ENCODE measurements around the gene SGIP1.

DNA sequence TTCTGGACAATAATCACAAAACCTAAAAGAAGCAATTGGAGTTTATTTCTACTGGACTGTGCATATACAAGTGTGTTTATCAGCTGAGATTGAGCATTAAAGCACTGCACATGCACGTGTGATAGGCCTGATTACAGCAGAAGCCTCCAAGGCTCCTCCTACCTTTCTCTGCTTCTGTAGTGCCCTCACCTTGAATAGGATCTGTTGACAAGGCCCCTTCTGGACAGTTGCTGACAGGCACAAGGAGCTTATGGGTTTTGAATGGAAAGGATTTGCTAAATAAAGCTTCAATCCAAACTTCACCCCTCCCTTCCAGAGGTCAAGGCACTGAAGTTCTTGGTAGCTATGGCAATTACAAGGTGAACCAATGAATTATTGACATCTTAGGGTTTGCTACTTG lies 7.9 kb upstream of the SGIP1 start:
- TF ChIP-seq, protein P1, sequence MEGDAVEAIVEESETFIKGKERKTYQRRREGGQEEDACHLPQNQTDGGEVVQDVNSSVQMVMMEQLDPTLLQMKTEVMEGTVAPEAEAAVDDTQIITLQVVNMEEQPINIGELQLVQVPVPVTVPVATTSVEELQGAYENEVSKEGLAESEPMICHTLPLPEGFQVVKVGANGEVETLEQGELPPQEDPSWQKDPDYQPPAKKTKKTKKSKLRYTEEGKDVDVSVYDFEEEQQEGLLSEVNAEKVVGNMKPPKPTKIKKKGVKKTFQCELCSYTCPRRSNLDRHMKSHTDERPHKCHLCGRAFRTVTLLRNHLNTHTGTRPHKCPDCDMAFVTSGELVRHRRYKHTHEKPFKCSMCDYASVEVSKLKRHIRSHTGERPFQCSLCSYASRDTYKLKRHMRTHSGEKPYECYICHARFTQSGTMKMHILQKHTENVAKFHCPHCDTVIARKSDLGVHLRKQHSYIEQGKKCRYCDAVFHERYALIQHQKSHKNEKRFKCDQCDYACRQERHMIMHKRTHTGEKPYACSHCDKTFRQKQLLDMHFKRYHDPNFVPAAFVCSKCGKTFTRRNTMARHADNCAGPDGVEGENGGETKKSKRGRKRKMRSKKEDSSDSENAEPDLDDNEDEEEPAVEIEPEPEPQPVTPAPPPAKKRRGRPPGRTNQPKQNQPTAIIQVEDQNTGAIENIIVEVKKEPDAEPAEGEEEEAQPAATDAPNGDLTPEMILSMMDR (IDR thresholded peaks at IDR 0.05): no peak
- TF ChIP-seq, protein P2, sequence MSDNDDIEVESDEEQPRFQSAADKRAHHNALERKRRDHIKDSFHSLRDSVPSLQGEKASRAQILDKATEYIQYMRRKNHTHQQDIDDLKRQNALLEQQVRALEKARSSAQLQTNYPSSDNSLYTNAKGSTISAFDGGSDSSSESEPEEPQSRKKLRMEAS (IDR thresholded peaks at IDR 0.05; ENCODE audit: low read depth): no peak
- TF ChIP-seq POLR2AphosphoS5 (IDR thresholded peaks at IDR 0.05; ENCODE audit: low read depth, low read length) (no peak), GABPA (IDR thresholded peaks at IDR 0.05; ENCODE audit: low read depth) (no peak), EZH2phosphoT487 (IDR thresholded peaks at IDR 0.05; ENCODE audit: borderline replicate concordance, low read depth) (no peak), RAD21 (IDR thresholded peaks at IDR 0.05; ENCODE audit: low read length) (no peak), RFX5 (IDR thresholded peaks at IDR 0.05; ENCODE audit: low read length) (no peak), CHD2 (IDR thresholded peaks at IDR 0.05; ENCODE audit: low read length, partially characterized antibody) (no peak), FOXM1 (IDR thresholded peaks at IDR 0.05; ENCODE audit: low read depth) (no peak), SMC3 (IDR thresholded peaks at IDR 0.05; ENCODE audit: low read depth, low read length) (no peak), SIN3A (IDR thresholded peaks at IDR 0.05; ENCODE audit: borderline replicate concordance, low read depth, low read length) (no peak)
- TF ChIP-seq, protein P3, sequence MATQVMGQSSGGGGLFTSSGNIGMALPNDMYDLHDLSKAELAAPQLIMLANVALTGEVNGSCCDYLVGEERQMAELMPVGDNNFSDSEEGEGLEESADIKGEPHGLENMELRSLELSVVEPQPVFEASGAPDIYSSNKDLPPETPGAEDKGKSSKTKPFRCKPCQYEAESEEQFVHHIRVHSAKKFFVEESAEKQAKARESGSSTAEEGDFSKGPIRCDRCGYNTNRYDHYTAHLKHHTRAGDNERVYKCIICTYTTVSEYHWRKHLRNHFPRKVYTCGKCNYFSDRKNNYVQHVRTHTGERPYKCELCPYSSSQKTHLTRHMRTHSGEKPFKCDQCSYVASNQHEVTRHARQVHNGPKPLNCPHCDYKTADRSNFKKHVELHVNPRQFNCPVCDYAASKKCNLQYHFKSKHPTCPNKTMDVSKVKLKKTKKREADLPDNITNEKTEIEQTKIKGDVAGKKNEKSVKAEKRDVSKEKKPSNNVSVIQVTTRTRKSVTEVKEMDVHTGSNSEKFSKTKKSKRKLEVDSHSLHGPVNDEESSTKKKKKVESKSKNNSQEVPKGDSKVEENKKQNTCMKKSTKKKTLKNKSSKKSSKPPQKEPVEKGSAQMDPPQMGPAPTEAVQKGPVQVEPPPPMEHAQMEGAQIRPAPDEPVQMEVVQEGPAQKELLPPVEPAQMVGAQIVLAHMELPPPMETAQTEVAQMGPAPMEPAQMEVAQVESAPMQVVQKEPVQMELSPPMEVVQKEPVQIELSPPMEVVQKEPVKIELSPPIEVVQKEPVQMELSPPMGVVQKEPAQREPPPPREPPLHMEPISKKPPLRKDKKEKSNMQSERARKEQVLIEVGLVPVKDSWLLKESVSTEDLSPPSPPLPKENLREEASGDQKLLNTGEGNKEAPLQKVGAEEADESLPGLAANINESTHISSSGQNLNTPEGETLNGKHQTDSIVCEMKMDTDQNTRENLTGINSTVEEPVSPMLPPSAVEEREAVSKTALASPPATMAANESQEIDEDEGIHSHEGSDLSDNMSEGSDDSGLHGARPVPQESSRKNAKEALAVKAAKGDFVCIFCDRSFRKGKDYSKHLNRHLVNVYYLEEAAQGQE (IDR thresholded peaks at IDR 0.05; ENCODE audit: low read depth, low read length): no peak
- TF ChIP-seq, protein P4, sequence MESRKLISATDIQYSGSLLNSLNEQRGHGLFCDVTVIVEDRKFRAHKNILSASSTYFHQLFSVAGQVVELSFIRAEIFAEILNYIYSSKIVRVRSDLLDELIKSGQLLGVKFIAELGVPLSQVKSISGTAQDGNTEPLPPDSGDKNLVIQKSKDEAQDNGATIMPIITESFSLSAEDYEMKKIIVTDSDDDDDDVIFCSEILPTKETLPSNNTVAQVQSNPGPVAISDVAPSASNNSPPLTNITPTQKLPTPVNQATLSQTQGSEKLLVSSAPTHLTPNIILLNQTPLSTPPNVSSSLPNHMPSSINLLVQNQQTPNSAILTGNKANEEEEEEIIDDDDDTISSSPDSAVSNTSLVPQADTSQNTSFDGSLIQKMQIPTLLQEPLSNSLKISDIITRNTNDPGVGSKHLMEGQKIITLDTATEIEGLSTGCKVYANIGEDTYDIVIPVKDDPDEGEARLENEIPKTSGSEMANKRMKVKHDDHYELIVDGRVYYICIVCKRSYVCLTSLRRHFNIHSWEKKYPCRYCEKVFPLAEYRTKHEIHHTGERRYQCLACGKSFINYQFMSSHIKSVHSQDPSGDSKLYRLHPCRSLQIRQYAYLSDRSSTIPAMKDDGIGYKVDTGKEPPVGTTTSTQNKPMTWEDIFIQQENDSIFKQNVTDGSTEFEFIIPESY (IDR thresholded peaks at IDR 0.05; ENCODE audit: borderline replicate concordance, low read depth): no peak

Measured in SK-N-SH (cell line).